HG03025 (cell line): ENCODE data around the gene ABHD12.
"Not testable (repeated sequence)": the region's sequence is repeated elsewhere in the genome, so short reads cannot be mapped to it uniquely, and the experiment has no call there.

Experiments used
- ATAC-seq: cut with Tn5 transposase; IDR thresholded peaks from one replicate; pipeline ENCODE4 v1.9.1; 2021; ENCODE audit warnings: mild to moderate bottlenecking, moderate library complexity; ENCODE audit not compliant: unreplicated experiment, low FRiP score

The ABHD12 gene

DNA sequence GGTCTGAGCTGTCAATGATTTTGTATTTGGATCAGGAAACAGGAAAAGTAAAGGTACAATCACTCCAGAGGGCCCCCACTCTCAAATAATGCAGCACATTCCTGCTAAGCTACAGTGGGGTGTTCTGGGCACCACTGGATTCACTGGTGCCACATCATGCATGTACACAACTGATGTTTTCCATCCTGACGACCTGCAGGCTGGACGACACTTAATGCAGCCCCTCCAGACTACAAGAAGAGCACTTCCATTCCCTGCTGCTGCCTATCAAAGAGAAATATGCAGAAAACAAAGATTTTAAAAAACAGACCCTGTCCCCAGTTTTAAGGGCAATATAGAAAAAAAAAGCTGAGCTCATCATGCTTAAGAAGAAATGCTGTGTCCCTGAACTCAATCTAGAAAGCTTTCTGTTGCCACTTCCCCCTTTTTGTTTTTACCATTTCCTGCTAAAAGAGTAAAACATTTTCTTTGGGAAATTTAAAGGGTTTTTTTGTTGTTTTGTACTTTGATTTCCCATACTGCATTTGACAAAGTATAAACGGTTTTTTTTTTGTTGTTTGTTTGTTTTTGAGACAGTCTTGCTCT, 35.5 kb downstream of the ABHD12 start:
- ATAC-seq: no peak

DNA sequence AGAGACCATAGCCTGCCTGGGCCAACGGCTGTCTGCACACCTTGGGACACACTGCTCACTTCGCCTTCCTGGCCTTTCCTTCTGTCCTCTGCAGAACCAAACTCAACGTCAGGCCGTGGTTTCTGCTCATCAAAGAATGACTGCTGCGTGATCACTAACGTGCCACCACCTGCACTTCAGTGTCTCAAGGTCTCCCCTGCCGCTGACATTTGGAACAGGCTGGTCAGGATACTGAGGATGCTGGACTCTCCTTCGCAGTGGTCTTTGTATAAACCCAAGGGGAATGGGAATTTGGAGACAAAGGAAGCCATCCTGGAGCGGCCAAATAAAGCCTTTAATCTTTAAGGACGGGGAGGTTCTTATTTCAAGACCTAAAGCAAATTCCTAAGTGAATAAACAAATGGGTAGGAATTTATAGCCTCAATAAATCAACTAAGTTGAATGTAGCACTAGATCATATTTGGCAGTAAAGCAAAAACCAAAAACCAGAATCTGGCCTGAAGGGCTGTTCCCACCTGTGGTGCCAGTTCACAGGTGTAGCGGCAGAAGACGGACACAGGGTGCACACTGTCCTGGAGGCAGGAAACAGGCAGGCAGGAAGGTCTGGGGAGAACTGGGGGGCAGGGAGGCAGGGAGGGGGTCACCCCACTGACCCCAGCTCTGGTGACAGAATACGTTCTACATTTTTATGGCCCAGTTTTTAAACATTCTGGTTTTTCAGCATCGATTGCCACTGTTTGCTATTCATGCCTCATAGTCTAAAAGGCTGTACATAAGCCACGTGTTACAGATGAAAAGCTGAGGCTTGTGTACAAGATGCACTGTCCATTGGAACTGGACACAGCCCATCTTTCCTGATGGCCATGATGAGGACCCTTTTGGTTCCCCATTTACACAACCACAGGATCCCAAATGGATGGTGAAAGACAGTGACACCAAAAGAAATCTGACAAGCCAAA, 36.6 kb downstream of the ABHD12 start:
- no peak for ATAC-seq

DNA sequence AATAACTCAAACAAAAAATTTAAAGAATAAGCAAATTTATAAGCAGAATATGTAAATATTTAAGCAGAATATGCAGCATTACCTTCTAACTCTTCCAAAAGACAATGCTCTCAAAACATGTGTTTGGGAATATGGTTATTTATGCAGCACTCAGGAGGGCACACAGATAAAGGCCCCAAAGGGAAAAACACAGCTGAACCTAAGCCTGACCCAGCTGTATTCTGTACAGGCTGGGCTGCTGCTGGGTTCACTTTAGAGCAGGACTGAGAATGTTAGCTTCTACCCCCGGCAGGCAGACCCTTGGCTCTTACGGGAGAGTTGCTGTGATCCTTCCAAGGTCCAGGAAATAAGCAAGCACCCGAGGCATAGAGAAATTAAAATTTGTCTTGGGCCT, 37.3 kb downstream of the ABHD12 start:
- ATAC-seq: no peak

DNA sequence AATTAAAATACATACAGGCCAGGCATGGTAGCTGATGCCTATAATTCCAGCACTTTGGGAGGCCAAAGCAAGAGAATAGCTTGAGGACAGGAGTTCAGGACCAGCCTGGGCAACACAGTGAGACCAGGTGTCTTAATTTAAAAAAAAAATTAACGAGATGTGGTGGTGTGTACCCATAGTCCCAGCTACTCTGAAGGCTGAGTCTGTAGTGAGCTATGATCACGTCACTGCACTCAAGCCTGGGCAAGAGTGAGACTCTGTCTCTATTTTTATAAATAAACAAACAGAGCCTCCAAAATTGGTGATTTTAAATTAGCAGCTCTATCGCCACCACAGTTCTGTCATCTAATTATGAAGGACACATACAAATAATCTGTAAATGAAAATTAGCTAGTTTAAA, 37.9 kb downstream of the ABHD12 start:
- no peak for ATAC-seq

DNA sequence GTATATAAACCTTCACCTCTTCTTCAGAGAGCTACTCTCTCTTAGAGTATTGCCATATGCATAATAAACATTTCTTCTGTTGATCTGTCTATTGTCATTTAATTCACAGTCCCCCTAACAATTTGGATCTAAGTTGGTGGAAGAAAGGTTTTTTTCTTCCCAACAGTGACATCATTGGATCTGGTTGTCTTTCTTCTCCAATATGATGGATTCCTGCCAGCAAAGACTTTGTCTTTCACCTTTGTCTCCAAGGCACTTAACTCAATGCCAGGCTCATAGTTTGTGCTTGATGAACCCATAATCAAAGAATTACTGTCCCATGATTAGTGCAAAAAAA, 39.6 kb downstream of the ABHD12 start:
- no peak for ATAC-seq

DNA sequence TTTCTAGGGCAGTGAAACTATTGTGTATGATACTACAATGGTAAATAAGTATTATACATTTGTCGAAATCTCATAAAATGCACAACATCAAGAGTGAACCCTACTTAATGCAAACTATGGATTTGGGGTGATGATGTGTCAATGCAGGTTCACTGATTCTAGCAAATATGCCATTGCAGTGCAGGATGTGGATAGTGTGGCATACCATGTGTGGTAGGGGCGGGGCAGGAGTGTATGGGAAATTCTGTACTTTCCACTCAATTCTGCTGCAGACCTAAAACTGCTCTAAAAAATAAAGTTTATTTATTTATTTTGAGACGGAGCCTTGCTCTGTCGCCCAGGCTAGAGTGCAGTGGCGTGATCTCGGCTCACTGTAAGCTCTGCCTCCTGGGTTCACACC, 44.3 kb downstream of the ABHD12 start:
- no peak for ATAC-seq

DNA sequence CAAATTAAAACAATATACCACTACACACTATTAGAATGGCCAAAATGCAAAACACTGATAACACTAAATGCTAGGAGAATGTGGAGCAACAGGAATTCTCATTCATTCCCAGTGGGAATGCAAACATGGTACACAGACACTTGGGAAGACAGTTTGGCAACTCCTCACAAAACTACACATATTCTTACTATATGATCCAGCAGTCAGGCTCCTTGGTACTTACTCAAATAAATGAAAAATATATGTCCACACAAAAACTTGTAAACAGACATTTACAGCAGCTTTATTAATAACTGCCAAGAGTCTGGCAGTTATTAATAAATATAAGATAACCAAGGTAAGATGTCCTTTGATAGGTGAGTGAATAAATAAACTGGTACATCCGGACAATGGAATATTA, 44.9 kb downstream of the ABHD12 start:
- no peak for ATAC-seq

DNA sequence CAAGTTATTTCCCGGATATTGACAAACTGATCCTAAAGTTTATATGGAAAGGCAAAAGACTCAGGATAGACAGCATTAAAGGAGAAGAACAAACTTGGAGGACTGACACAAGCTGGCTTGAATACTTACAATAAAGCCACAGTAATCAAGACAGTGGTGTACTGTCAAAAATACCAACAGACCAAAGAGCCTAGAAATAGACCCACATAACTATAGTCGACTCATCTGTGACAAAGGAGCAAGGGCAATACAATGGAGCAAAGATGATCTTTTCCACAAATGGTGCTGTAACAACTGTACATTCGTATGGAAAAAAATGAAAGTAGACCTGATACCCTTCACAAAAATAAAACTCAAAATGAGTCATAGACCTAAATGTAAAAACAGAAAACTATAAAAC, 46.0 kb downstream of the ABHD12 start:
- ATAC-seq: no peak

DNA sequence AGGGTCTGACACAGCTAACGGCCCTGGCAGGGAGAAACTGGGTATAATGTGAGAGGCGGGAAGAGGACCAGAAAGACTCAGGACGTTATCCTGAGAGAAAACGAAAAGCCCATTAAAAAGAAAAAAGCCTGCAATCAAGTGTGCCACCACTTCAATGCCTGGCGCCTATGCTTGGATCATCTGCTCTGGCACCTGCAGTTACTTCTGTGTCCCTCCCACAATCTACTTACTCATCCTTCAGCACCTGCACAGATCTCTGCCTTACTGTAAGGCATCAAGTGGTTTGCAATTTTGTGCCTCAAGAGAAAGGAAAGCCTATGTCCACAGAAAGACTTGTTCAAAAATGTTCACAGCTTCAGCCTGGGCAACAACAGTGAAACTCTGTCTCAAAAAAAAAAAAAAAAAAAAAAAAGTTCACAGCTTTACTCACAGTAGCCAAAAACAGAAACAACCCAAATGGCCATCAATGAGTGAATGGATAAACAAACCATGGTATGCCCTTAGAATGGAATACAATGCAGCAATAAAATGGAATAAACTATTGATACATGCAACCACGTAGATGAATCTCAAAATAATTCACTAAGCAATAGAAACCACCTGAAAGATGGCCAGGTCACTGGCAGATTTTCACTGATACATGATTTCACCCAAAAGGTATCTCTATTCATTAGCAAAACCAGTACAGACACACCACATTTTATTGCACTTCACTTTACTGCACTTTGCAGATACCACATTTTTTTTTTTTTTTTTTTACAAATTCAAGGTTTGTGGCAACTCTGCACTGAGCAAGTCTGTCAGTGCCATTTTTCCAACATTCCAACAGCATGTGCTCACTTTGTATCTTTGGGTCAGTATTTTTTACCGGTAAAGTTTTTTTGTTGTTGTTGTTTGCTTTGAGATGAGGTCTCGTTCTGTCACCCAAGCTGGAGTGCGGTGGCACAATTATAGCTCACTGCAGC, 48.6 kb downstream of the ABHD12 start:
- ATAC-seq: no peak

DNA sequence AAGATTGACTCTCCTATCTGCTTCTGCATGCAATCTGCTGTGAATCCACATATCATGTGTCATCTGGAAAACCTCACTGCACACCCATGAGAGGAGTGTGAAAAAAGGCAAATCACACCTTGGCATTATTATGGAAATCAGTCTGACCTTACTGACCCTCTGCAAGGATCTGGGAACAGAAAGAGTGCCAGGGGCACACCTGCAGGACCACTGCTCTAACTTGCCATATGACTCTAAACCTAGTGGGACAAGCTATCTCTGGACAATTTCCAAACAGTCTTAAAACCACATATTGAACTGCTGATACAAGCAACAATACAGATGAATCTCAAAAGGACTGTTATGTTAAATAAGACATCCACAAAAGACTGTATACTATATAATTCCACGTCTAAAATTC, 50.3 kb downstream of the ABHD12 start:
- ATAC-seq: no peak

DNA sequence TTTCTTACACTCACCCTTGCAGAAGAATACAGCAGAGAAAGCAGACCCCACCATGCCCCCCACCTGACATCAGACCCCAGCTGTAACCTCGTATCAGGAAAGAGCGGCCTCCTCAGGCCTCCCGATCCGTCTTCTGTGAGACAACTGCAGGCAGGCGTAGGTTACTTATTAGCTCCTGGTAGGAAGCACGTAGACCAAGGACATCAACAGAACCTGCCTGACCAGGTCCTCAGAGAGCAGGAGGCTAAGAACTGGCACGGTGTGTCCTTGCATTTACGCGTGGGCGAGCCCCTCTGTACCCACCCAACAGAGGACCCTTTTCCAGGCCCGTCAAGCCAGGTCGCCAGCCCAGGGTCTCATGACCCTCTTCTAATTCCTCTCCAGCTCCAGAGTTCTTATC, 51.0 kb downstream of the ABHD12 start:
- ATAC-seq: no peak

DNA sequence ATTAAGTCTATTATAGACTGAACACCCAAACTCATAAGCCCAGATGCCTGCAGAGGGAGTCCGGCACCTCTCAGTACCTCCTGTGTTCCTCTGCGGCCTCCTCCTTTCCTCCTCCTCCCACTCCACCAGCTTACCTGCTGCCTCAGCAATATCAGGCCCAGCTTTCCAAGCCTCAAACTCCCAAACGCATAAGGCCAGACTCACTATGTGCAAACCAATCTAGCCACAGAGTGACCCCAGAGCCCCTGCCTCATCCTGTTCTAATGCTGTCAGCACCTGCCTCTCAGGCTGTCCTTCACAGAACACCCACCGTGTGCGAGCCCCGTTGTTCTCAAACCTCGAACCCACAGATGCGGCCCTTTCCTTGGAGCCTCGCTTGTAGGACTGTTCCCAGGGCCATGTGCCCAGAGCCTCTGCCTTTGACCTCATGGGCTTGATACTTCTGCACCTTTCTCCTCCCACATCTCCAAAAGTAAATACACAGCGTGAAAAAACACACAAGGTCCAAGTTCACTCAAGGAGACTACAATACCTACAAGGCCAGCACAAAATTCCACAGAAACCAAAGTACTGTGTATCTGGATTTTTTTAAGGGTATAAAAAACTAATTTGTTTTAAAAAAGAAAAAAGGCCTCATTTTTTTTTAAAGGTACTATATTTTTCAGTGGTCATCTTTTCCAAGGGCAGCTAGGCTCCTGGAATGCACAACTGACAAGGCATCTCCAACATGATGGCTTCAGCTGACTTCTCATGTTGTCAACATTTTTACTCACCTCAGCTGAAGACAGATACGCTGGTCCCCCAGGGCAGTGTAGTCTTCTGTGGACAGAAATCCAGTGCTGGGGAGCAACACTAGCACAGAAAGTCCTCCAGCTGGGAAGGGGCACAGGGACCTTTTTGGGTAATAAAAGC, 52.3 kb downstream of the ABHD12 start:
- no peak for ATAC-seq

DNA sequence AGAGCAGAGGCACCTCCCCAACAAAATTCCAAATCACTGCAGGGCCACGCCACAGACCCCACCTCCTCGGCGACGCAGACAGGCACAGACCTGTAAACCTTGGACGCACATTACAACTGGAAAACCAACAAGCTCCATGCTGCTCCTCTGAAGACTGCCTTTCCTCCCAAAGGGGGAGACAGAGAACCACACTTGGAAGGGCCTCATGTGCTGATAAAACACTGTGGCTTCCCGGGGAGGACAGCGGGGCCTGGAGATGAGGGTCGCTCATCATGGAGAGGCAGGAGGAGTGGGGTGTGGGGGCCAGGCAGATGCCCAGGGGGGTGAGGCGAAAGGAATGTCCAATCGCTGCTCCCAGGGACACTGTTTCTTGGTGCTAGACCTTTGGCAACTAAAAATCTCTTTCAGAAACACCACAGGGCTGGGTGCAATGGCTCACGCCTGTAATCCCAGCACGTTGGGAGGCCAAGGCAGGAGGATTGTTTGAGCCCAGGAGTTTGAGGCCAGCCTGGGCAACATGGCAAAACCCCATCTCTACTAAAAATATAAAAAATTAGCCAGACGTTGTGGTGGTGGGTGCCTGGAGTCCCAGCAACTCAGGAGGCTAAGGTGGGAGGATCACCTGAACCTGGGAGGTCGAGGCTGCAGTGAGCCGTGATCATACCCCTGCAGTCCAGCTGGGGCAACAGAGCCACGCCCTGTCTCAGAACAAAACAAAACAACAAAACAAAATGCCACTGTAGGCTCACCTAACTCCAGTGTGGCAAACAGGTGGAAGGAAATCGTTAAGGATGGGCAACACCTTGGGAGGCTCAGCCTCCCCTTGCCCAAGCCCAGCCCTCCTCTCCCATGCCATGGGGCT, 53.8 kb downstream of the ABHD12 start:
- no peak for ATAC-seq

DNA sequence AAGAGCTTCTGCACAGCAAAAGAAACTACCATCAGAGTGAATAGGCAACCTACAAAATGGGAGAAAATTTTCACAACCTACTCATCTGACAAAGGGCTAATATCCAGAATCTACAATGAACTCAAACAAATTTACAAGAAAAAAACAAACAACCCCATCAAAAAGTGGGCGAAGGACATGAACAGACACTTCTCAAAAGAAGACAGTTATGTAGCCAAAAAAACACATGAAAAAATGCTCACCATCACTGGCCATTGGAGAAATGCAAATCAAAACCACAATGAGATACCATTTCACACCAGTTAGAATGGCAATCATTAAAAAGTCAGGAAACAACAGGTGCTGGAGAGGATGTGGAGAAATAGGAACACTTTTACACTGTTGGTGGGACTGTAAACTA, 55.7 kb downstream of the ABHD12 start:
- not testable (repeated sequence) for ATAC-seq

DNA sequence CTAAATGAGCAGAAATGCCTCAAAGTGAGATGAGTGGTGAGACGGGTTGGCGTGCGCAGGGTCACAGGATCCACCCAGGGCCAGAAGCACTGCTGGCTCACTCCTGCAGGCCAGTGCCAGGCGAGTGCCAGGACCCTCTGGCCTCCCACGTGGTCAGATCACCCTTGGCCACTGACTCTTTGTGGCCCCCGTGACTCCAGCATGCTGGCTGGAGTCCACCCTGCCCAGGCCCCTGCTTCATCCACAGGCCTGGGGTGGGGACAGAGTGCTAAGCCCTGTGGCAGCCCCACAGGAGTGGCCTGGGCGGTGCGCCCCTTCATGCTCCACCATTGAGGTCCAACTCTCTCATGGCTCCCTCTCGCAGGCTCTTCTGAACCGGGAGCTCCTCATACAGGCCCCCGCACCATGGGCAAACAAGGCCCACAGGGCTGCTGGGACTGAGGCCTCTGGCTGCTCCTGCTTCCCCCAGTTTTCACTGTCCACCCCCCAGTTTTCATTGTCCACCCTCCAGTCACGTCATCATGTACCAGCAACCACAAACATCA, 61.6 kb downstream of the ABHD12 start:
- ATAC-seq: no peak

DNA sequence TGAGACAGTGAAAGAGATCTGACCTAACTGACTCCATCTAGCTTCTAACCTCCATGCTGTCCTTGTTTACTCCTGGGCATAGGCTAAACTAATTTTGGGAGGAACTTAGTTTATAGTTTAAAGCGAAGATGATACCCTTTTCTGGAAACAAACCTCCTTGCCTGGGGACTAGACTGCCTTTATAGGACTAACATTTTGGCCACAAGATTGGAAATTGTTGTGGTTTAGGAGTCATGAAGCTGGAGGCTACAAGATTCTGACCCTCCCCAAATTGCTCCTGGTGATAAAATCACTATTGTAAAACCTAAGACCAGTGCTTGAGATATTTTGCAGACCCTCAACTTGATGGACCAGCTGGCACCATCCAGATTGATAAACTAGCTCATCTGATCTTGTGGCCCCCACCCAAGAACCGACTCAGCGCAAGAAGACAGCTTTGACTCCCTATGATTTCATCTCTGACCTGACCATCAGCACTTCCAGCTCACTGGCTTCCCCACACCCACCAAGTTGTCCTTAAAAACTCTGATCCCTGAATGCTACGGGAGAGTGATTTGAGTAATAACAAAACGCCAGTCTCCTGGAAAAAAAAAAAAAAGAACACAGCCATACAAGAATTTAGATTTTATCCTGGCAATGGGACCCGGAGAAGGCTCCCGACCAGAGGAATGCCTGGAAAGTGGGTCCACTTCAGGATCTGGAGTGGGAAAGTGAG, 63.0 kb downstream of the ABHD12 start:
- ATAC-seq: no peak

DNA sequence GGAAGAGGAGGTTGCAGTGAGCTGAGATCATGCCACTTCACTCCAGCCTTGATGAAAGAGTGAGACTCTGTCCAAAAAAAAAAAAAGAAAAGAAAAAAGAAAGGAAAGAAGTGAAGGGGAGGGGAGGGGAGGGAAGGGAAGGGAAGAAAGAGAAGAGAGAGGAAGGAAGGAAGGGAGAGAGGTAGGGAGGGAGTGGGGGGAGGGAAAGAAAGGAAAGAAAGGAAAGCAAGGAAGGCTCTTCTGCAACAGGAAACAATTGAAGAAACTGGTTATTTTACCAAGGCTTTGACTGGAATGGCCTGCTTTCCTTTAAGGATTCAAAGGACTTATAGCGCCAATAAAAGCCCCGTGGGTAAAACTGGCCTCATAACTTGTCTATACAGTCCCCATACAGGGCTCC, 64.6 kb downstream of the ABHD12 start:
- no peak for ATAC-seq

DNA sequence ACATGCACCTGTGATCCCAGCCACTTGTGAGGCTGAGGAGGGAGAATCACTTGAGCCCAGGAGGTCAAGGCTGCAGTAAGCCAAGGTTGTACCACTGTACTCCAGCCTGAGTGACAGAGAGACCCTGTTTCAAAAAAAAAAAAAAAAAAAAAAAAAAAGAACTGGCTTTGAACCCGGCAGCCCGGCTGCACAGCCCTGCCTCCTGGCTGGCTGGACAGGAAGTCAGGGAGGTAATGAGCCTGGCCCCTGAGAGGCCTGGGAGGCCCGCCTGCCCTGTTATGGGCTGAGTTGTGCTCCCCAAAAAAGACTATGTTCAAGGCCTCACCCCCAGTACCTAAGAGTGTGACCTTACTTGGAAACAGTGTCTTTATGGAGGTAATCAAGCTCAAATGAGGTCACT, 65.6 kb downstream of the ABHD12 start:
- ATAC-seq: no peak
